ENCODE data around the gene CLSTN3.

DNA sequence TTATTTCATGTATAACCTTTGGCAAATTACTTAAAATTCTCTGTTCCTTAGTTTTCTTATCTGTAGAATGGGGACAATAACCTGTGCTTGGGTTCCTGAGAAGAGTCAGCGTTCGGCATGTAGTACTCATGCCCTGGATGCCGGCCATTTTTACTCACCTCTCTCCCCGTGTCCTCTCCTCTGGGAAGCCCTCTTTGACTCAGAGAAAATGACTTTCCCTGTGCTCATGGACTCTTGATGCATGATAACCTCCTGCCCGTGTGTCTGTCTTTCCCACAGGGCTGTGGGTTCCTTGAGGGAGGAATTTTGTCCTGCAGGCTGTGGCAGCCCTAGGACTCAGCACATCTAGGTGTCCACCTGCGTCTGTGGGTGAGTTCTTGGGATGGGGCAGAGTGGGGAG is 15.3 kb upstream of the CLSTN3 start:
- TF ChIP-seq, protein P1, sequence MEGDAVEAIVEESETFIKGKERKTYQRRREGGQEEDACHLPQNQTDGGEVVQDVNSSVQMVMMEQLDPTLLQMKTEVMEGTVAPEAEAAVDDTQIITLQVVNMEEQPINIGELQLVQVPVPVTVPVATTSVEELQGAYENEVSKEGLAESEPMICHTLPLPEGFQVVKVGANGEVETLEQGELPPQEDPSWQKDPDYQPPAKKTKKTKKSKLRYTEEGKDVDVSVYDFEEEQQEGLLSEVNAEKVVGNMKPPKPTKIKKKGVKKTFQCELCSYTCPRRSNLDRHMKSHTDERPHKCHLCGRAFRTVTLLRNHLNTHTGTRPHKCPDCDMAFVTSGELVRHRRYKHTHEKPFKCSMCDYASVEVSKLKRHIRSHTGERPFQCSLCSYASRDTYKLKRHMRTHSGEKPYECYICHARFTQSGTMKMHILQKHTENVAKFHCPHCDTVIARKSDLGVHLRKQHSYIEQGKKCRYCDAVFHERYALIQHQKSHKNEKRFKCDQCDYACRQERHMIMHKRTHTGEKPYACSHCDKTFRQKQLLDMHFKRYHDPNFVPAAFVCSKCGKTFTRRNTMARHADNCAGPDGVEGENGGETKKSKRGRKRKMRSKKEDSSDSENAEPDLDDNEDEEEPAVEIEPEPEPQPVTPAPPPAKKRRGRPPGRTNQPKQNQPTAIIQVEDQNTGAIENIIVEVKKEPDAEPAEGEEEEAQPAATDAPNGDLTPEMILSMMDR (IDR thresholded peaks at IDR 0.05; ENCODE audit: low read length): no peak
- TF ChIP-seq EZH2 (optimal IDR thresholded peaks at IDR 0.05; ENCODE audit: low read depth, low read length) (no peak), EZH2phosphoT487 (IDR thresholded peaks at IDR 0.05; ENCODE audit: low read length) (no peak)
